ENCODE data around the gene NCKAP5.

Gene NCKAP5

GRCh38 chr2:132902626-132903025 is 665.6 kb downstream of the NCKAP5 start:
- DNase-seq: no peak

GRCh38 chr2:132901661-132902060 is 666.6 kb downstream of the NCKAP5 start:
- no peak for DNase-seq

DNA sequence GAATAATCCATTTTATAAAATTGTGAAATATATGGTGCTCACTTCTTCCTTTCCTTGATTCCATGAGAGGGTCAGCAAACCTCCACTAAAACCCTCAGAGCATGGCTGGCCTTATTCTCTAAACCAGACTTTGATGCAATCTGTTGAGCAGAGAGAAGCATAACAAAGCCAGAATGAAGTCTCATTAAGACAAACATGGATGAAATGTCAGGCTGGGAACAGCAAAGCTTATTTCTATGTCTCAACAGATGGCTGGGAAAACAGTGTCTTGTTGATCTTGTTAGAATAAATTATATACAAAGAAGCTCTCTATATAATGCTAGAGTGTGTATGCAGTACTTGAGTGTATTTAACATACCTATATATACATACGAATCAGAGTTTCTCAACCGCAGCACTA is 671.2 kb downstream of the NCKAP5 start:
- no peak for DNase-seq

DNA sequence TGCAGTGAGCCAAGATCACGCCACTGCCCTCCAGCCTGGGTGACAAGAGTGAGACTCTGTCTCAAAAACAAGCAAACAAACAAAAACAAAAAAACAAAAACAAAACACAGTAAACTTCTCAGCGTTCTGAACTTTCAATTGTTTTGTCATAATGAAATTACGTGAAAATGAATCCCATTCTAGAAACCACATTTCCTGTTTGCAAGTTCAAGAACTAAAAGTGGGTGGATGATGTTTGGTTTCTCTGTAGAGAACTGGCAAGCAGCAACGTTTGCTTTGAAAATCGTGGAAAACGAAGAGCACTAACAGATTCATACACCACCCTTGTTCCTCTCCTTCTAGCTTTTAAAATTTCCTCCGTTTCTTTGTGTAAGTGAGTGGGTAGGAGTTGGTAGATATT is 672.2 kb downstream of the NCKAP5 start:
- DNase-seq: no peak

DNA sequence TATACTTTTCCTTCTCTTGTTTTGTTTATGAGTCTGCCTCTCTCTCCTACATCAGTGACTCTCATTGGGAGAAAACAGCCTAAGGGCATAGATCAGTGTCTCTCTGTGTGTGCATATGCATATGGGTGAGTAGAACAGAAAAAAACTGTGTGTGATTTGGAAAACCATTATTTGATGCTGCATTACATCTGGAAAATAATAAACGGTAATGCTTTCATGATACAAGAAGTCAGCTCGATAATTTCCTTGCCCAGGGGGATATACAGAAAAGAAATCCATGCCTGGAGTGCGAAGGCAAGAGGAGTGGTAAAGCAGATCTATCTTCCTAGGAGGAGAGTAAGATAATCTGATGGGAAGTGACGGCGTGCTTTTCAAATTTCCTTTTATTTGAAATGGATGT is 676.8 kb downstream of the NCKAP5 start:
- DNase-seq: no peak

- DNase-seq: no peak
These were observed 681.7 kb downstream of the NCKAP5 start for GRCh38 chr2:132886574-132886973.

DNA sequence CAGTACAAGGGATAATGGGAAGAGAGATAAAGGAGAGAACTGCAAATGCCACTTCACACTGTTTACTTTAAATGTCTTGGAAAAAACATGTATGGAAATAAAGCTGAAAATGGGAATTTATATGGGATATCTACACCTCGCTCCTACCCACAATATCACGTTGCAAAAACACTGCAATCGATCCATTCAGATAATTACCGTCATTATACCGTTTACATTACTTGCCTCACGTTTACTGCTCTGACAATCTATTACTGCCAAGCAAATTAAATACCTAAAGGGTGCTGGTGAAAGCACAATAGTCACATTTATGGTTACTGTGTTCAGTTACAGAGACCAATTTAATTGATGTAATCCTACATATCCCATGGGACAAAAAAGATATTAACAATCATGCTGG is 683.6 kb downstream of the NCKAP5 start:
- DNase-seq: no peak

GRCh38 chr2:132884292-132884691 is 684.0 kb downstream of the NCKAP5 start:
- no peak for DNase-seq

- no peak for DNase-seq
These were observed 684.8 kb downstream of the NCKAP5 start for GRCh38 chr2:132883430-132883829.

GRCh38 chr2:132881546-132881945 is 686.7 kb downstream of the NCKAP5 start:
- DNase-seq: no peak

GRCh38 chr2:132877923-132878322 is 690.3 kb downstream of the NCKAP5 start:
- no peak for DNase-seq

- DNase-seq: no peak
These were observed 691.4 kb downstream of the NCKAP5 start for GRCh38 chr2:132876745-132877391.

GRCh38 chr2:132875193-132875592 is 693.1 kb downstream of the NCKAP5 start:
- no peak for DNase-seq

DNA sequence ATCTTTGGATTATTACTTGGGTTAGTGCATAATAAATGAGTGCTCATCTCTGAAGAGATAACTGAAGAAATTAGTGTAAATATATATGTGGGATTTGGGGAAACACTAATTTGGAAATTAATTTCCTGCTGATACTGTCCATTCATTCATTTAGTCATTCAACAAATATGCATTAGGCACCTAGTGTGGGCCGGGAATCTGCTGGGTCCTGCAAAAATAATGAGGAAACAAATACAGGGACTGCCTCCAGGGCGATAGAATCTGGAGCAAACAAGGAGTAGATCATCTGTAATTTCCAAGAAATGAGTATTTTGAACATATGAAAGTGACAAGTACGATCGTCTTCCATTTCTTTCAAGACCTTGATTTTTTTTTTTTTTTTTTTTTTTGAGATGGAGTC is 694.5 kb downstream of the NCKAP5 start:
- no peak for DNase-seq

GRCh38 chr2:132871831-132872230 is 696.4 kb downstream of the NCKAP5 start:
- no peak for DNase-seq

DNA sequence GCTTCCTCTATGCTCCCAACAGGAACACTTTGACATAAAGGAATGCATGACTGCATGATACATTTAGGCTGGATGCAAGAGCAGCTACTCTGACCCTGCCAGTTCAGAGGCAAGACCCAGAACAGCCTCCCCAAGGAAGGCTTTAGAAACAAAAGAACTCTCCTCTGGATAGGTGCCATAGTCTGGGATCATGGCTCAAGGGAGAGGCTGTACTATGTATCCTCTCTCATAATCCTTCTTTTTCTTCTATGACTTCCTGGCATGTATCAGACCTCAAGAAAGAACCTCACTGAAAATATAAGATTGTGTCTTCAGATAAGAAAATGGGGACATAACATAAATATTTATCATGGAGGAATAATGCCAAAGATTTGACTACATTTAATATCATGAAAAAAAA is 704.3 kb downstream of the NCKAP5 start:
- DNase-seq: no peak

- DNase-seq: no peak
These were observed 708.0 kb downstream of the NCKAP5 start for GRCh38 chr2:132860220-132860619.

DNA sequence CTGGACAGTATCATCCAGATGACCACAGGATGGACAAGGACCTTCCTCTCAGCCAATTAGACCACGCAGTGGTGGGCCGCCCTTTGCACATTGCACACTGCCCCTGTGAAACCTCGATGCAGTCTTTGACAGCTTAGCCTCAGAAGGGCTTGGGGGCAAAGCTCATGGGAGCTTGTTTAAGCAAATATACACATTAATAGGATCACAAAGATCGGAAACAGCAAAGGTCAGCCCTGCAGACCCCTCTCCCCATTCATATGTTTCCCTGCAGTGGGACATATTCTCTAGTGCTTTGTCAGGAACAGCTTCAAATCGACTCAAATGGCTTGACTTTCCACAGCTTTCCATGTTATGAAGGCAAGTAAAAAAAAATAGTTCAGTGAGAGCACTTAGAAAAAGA is 708.7 kb downstream of the NCKAP5 start:
- DNase-seq: no peak

- DNase-seq: no peak
These were observed 710.9 kb downstream of the NCKAP5 start for GRCh38 chr2:132857319-132857718.

DNA sequence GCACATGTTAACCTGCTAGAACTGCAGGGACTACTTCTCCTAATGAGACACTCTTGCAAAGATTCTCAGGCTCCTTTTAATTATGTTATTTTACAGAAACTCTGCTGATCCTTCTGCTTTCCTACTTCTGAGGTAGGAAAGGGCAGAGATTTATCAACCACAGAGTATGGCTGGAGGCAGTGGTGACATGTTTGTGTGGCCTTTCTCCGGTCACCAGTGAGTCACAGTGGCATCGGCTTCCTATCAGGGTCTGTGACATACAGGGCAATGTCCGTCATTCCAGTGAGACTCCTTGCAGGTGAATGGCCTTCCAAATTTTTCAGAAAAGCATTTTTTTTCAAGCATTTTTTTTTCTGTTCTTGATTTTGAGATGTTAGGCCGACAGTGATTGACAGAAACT is 717.6 kb downstream of the NCKAP5 start:
- no peak for DNase-seq

DNA sequence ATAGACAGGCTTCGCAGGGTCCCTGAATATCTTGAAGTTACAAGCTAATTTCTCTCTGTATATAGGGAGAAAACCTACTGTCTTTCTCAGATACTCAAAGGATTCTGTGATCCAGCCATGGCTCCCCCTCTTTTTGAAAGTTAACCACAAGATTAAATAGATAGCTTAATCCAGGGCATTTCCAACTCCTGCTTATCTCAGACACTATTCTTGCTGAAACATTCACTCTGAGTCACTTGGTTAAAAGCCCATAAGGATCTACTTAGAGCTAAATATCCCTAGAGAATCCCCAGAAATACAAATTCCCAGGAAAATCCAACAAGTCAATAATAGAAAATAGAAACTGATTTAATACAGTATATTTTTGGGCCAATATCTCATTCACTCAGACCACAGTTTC is 719.1 kb downstream of the NCKAP5 start:
- no peak for DNase-seq

- no peak for DNase-seq
These were observed 722.9 kb downstream of the NCKAP5 start for GRCh38 chr2:132845339-132845738.

DNA sequence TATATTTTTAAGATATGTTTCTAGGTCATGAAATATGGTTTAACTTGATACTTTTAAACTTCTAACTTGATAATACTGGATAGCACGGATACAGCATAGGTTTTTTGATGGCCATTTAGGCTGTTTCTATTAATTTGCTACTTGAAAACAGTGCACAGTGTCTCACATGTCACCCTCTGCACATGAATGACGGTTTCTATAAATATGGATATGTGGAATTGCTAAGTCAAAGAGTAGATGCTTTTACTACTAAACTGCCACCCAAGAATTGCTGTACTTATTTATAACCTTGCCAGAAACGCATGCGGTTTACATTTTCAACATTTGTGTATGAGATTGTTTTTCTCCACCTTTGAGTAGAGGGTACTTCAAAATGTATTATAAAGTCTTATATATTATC is 723.7 kb downstream of the NCKAP5 start:
- no peak for DNase-seq

DNA sequence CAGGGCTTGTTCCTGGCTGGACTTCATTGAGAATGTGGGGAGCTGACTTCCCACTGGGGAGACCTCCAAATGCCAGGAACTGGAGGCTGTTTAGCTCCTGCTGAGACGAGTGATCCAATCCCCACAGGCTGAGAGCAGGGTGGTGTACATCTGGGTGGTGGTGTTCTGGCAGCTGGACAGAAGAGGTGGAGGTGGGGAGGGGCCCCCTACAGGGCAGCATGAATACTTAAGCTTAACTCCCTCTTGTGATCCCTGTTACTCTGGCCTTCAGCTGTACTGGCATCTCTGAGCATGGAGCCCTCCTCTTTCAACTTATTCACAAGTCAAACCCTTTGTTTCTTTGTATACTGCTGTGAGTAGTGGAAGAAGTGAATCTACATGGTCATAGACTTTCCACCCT is 730.5 kb downstream of the NCKAP5 start:
- no peak for DNase-seq

DNA sequence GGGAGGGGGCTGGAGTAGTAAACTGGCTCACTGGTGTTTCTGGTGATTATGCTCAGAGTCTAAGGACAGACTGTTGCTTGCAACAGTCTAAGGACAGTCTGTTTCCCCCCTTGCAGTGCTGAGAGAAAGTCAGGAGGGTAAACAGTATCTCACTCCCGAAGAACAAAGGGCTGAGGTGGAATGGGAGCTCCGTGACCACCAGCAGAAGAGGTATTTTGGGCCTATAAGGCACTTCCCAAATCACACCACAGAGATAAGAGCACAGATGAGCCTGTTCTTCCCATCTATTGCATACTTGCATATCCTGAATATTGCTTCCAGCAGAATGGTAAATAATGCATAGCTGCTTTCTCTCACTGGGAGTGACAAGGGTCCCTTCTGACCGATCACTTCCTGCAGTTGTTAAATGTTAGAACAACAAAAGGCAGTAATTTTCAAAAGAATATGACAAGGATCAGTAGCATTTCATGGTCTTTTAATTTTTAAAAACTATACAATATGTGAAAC is 737.9 kb downstream of the NCKAP5 start:
- DNase-seq: no peak

Measured in HCEC 1CT (cell line).